Measurements from ENCODE around the gene OSBPL6. TPM values are rescaled to one million over a fixed set of nuclear protein-coding genes. Genes with fewer than 3 reads are reported as not detected.

OSBPL6 gene
- total RNA-seq, 1 experiment from 2014 or later = 11.6 TPM

GRCh38 chr2:178317811-178318210 lies 123.5 kb downstream of the OSBPL6 start:
- ATAC-seq = no peak
- no peak overlapping the region for H2AFZ ChIP-seq (ENCODE audit: low read depth, low read length, poor library complexity, severe bottlenecking)
- no peaks in the 10 kb centered on the region for H3K9me3 ChIP-seq (ENCODE audit: control insufficient read depth in 1 of 2, insufficient read depth in 1 of 2, low read depth in 1 of 2, low read length in 2 of 2)
- no peaks in the 10 kb centered on the region for H3K9me2 ChIP-seq (ENCODE audit: insufficient read depth)
- H3K4me2 ChIP-seq (ENCODE audit: low read length) = no peak overlapping the region
- no TSS peak for BruUV-seq (replicated peaks)
- TF ChIP-seq FOSL1 (IDR thresholded peaks at IDR 0.05; ENCODE audit: low read depth) (no peak), ZNF274 (IDR thresholded peaks at IDR 0.05; ENCODE audit: low read depth, low read length) (no peak), ELF1 (IDR thresholded peaks at IDR 0.05; ENCODE audit: borderline replicate concordance, low read depth) (no peak), CBX3 (IDR thresholded peaks at IDR 0.05; ENCODE audit: low read depth) (no peak), ZFX (IDR thresholded peaks at IDR 0.05) (no peak), CTCF (IDR thresholded peaks at IDR 0.05 in 2 of 3, conservative IDR thresholded peaks at IDR 0.05 in 1 of 3; ENCODE audit: borderline replicate concordance in 1 of 3, insufficient read depth in 1 of 3, low read depth in 2 of 3, low read length in 2 of 3) (no peak), EZH2 (IDR thresholded peaks at IDR 0.05) (no peak), SRF (IDR thresholded peaks at IDR 0.05; ENCODE audit: low read depth) (no peak), SIN3A (IDR thresholded peaks at IDR 0.05; ENCODE audit: low read depth) (no peak), SP1 (IDR thresholded peaks at IDR 0.05; ENCODE audit: low read depth) (no peak)
- no peak overlapping the region for H3K9ac ChIP-seq (ENCODE audit: low read length)
- no peak overlapping the region for H3K27ac ChIP-seq (ENCODE audit: low read depth, low read length)
- no peaks in the 10 kb centered on the region for H3K4me1 ChIP-seq (ENCODE audit: control insufficient read depth in 1 of 2, insufficient read depth in 2 of 2, low read length in 2 of 2)
- no peaks in the 10 kb centered on the region for H4K20me1 ChIP-seq (ENCODE audit: insufficient read depth)
- ChIA-PET RAD21 (ENCODE audit: low non-redundant PET in 1 of 2, low total read pairs in 2 of 2, uncharacterized antibody in 2 of 2, unreplicated experiment in 2 of 2) (no interaction called here), CTCF (no interaction called here), POLR2A (no interaction called here)
- intact Hi-C loops (cut with micrococcal nuclease) = no loop called here
- no peaks in the 10 kb centered on the region for H3K36me3 ChIP-seq (ENCODE audit: control insufficient read depth in 1 of 2, insufficient read depth in 2 of 2, low read length in 2 of 2)
- no peak overlapping the region for H3K4me3 ChIP-seq (replicated peaks in 1 of 2; ENCODE audit: low read depth in 1 of 2, low read length in 2 of 2)
- H3K27me3 ChIP-seq (ENCODE audit: insufficient read depth, low read length) = no peaks in the 10 kb centered on the region
- no peaks in the 10 kb centered on the region for H3K79me2 ChIP-seq (ENCODE audit: insufficient read depth, low read length)
- DNase-seq (ENCODE audit: low read depth, low spot score) = no peak

Measured in HCT116 (cell line).